Measurements from ENCODE around the gene KLHDC4.
"Not testable (repeated sequence)": the region's sequence is repeated elsewhere in the genome, so short reads cannot be mapped to it uniquely, and the experiment has no call there.

KLHDC4 gene

GRCh38 chr16:87721622-87722585 lies 43.9 kb downstream of the KLHDC4 start:
- no peak for DNase-seq (ENCODE audit: low read depth in 1 of 2, low spot score in 1 of 2)

DNA sequence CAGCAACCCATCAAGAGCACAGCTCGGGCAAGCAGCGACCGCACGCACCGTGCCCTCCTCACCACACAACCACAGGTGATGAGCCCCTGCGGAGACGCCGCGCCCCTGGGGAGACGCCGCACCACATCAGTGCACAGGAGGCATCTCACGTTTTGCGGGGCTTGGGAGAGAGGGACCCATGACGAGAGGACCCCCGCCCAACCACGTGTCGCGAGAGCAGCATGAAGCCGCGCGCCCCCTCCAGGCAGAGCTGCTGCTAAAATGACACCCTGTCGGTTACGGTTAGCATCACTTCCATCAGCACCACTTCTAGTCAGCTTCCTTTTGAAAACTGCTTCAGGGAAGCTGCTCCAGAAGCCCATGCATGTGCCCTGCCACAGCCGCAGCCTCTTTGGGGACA lies 45.3 kb downstream of the KLHDC4 start:
- DNase-seq (ENCODE audit: low read depth in 1 of 2, low spot score in 1 of 2): no peak

- DNase-seq (ENCODE audit: low read depth in 1 of 2, low spot score in 1 of 2): not testable (repeated sequence)
Observed at GRCh38 chr16:87718831-87719230, 47.0 kb downstream of the KLHDC4 start.

- no peak for DNase-seq (ENCODE audit: low read depth in 1 of 2, low spot score in 1 of 2)
Observed at GRCh38 chr16:87715658-87716057, 50.1 kb downstream of the KLHDC4 start.

DNA sequence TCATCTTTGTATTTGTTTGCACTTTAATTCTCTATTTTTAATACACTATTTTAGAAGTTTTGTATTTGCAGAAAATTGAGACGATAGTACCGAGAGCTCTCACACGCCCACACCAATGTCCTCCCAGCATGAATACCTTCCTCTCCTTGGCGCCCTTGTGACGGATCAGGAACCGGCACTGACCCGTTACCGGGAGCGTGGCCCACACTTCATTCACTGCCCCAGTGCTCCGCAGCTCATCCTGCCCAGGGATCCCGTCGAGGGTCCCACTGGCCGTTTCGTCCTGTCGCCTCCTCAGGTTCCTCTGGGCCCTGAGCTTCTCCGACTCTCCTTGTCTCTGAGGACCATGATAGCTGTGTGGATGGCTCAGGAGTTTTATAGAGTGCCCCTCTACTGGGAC lies 50.6 kb downstream of the KLHDC4 start:
- no peak for DNase-seq (ENCODE audit: low read depth in 1 of 2, low spot score in 1 of 2)

GRCh38 chr16:87713451-87714229 lies 52.1 kb downstream of the KLHDC4 start:
- peak in 1 of 2 donors; percentile 33 for DNase-seq (ENCODE audit: low read depth in 1 of 2, low spot score in 1 of 2)

GRCh38 chr16:87712184-87712762 lies 53.5 kb downstream of the KLHDC4 start:
- no peak for DNase-seq (ENCODE audit: low read depth in 1 of 2, low spot score in 1 of 2)

DNA sequence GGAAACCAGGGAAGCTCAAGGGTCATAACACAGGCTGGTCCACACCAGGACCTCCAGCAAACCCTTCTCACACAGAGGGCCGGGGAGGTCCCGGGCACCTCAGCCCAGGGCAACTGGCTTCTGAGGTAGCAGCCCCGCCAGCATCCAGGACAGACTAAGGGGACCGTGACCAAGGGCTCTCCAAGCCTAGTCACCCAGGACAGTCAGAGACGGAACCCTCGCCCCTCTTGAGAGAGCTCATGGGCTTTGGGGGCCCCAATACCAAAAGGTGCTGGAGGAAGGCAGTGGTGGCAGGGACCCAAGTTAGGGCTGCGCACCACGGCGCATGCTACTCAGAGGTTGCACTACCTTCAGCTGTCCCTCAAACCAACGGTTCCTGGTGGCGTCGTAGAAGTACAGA lies 54.9 kb downstream of the KLHDC4 start:
- DNase-seq (ENCODE audit: low read depth in 1 of 2, low spot score in 1 of 2): no peak

- no peak for DNase-seq (ENCODE audit: low read depth in 1 of 2, low spot score in 1 of 2)
Observed at GRCh38 chr16:87709677-87710076, 56.1 kb downstream of the KLHDC4 start.

GRCh38 chr16:87708881-87709638 lies 56.7 kb downstream of the KLHDC4 start:
- no peak for DNase-seq (ENCODE audit: low read depth in 1 of 2, low spot score in 1 of 2)

GRCh38 chr16:87707714-87708580 lies 57.8 kb downstream of the KLHDC4 start:
- no peak for DNase-seq (ENCODE audit: low read depth in 1 of 2, low spot score in 1 of 2)

GRCh38 chr16:87707097-87707496 lies 58.7 kb downstream of the KLHDC4 start:
- no peak for DNase-seq (ENCODE audit: low read depth in 1 of 2, low spot score in 1 of 2)

DNA sequence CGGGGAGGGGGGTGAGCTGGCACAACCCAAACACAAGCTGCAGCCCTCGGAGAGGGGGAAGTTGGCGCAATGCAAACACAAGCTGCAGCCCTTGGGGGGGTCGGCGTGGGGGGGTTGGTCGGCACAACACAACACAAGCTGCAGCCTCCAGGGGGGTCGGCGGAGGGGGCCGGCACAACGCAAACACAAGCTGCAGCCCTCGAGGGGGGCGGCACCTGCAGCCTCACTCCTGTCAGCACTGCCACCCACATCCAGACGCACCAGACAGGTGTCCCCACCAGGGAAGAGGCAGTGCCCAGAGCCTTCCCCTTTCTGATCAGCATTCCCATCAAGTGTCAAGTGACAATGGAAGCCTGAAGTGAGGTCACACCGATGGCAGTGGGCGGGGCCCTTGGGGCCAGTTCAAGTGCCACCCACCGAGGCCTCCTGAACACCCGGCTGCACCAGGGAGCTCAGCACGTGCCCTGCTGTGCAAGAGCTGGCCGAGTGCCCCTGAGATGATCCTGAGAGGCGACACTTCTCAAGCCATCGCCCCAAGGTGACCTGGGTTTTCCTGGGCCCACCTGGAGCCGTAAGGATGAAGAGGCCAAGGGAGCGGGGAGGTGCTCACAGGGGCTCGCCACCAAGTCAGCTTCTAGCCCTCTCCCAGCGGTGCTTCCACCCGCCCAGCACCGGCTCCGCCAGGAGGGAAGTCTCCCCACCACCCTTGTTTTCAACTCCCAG lies 59.3 kb downstream of the KLHDC4 start:
- no peak for DNase-seq (ENCODE audit: low read depth in 1 of 2, low spot score in 1 of 2)

- DNase-seq (ENCODE audit: low read depth in 1 of 2, low spot score in 1 of 2): no peak
Observed at GRCh38 chr16:87705771-87706277, 60.0 kb downstream of the KLHDC4 start.

DNA sequence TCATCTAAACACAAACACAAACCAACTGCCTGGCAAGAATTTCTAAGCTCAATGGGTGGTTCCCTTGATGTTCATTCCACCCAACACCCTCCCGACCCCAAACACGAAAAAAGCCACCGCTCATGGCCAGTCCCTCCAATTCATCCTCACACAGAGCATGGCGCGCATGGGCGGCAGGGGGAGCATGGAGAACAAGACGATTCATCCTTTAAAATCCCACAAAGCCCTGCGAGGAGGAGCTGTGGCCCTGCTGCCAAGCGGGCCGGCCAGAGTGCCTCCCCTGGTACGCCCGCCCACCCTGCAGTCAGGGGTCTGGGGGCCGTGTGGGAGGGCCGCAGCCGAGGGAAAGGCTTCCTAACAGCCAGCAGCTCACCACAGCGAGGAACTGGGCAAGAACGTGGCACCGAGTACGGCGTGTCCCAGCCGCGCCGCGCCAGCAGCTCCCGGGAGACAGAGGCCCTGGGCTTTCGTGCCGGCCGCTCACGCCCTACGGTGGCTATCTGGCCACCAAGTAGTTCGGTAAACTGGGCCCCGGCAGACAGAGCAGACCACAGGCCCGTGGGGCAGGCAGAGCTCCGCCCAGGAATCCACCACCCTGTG lies 60.9 kb downstream of the KLHDC4 start:
- no peak for DNase-seq (ENCODE audit: low read depth in 1 of 2, low spot score in 1 of 2)

DNA sequence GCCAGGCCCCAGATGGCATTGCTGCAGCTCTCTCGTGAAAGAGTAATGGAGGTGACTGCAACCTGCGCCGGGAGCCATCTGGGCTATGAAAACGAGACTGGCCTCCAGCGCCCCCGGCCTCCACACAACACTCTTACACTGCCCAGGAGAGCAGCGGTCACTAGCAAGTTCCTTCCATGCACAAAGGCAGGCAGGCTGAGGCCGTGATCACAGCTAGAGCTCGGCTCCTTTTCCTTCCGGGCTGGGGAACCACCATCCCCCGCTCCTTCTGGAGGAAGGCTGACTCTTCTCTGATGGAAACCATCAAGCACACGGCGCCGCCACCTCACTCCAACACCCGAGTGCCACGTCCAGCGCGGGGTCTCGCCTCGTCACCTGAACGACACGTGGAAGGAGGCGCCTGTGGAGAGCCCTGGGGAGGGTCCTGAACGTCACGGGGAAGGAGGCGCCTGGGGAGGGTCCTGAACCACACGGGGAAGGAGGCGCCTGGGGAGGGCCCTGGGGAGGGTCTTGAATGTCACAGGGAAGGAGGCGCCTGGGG lies 61.9 kb downstream of the KLHDC4 start:
- DNase-seq (ENCODE audit: low read depth in 1 of 2, low spot score in 1 of 2): no peak

GRCh38 chr16:87703071-87703470 lies 62.7 kb downstream of the KLHDC4 start:
- DNase-seq (ENCODE audit: low read depth in 1 of 2, low spot score in 1 of 2): no peak

- DNase-seq (ENCODE audit: low read depth in 1 of 2, low spot score in 1 of 2): no peak
Observed at GRCh38 chr16:87702325-87702811, 63.4 kb downstream of the KLHDC4 start.

Measured in activated CD4-positive, alpha-beta T cell treated with anti-CD3 and anti-CD28 coated beads, Interleukin-2, amount 50 U/mL, for 24 hours (primary cell).